Erythroblast (primary cell): ENCODE measurements around the gene GSTA5.
"Not testable (repeated sequence)": the region's sequence is repeated elsewhere in the genome, so short reads cannot be mapped to it uniquely, and the experiment has no call there.

Source experiments
- DNase-seq, 2 experiments: peaks; one replicate each; lab custom pipeline; 2025; lab: John Stamatoyannopoulos, UW
- GATA1 ChIP-seq: IDR thresholded peaks from 2 replicates; pipeline ENCODE4 v1.6.1; 2011; ENCODE audit warnings: low read depth, mild to moderate bottlenecking, control low read depth, low read length, moderate library complexity
- POLR2A ChIP-seq: IDR thresholded peaks from 2 replicates; pipeline ENCODE4 v1.6.1; 2011; ENCODE audit warnings: mild to moderate bottlenecking, low read length

The GSTA5 gene

DNA sequence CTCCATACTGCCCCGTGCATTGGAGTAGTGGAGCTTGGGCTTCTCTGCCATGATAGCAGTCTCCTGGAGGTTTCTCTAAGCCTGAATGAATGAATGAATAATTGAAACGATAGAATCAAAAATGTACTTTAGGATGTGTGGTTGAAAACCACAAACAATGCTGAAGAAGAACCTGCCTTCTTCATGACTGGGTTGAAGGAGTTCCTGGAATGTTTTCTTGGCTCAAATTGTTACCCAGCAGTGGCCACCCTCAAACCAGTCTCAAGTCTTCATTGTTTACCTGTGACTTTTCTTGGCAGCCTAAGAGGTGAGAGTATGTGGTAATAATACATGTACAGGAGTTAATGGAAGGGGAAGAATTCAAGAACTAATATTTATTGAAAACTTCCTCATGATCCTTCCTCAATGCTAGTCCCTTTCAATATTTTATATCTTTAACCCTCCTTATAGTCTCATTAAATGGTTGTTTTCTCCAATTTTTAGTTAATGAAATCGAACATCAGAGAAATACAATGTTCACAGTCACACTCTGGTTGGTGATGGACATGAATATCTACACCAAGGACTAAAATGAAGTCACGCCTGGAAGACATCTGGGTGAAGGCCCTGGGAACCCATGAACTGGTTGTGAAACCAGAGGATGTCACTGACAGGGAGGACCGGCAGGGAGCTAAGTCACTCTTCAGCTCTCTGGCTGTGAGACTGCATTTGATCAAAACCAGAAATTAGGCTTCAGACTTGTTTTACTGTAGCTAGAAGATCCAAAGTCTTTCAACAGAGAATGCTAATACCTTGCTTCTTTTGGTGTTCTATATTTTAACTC, at the start of gene GSTA5:
TSS of gene GSTA5 (minus strand) at position 51 of the 823 bp plus-strand sequence.
- no peak for DNase-seq
- TF ChIP-seq POLR2A (no peak), GATA1 (no peak)

DNA sequence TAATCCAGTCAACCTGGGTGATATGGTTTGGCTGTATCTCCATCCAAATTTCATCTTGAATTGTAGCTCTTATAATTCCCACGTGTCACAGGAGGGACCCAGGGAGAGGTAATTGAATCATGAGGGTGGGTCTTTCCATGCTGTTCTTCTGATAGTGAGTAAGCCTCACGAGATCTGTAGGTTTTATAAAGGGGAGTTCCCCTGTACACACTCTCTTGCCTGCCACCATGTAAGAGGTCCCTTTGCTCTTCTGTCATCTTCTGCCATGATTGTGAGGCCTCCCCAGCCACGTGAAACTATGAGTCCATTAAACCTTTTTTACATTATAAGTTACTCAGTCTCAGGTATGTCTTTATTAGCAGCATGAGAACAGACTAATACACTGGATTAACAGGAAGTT, 49.4 kb upstream of the GSTA5 start:
- no peak for DNase-seq
- TF ChIP-seq GATA1 = no peak
- no peak for TF ChIP-seq POLR2A

DNA sequence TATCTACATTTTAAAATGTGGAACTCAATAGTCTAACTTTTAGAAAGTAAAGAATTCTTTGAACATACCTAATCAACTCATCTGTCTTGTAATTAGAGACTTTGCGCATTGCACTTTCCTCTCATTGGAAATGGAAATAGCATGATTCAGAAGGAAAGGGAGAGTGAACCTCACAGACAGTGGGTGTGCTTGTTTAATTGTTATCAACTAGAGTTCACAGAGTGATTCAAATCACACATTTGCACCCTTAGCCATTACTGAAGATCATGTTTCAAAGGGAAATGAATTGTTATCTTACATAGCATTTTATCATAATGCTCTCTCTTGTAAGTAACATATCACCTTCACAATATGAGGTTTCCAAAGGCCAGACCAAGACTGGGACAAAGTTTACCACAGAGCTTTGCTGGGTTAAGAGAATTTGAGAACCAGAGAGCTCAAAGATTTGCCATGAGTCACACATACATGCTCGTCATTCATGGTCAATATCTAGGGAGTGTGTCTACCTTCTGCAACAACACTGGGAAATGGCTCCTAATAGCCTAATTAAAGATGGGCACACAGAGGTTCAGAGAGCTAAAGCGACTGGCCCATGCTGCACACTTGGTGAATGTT, 47.4 kb upstream of the GSTA5 start:
- no peak for TF ChIP-seq GATA1
- TF ChIP-seq POLR2A = no peak
- no peak for DNase-seq

DNA sequence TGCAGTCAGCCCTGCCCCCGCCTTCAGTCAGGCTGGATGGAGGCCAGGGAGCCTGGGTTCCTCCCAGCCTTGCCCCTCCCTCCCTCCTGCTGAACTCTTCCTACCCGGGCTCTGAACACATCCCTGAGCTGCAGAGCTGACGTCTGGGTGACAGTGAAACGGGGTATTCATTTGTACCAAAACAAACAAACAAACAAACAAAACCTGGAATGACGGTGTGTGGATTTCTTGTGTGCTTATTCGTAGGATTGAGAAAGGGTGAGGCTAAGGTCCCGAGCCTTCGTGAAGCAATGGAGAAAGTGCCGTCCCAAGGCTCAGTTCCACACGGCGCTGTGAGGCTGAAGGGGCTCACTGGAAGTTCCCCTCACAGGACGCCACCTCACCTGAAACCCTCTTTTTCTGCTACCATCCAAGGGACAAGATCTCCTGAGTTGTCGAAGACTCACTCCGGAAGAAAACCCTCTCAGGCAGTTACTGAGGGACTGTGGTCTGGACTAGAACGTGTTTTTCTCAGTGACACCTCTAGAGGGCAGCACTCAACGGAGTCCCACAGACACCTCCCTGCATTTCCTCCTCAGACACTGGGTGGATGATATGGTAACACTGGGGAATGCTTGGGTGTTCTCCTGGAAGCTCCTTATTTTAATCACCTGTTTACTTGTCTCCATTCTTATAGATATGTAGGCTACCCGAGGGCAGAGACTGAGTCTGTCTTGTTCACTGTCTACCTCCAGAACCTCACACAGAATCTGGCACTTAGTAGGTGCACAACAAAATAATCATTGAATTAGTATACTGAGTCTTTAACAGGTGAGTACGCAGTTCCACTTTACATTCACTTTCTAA, 41.6 kb upstream of the GSTA5 start:
- peak; percentile 73 to 81 for DNase-seq
- TF ChIP-seq POLR2A (no peak), GATA1 (no peak)

DNA sequence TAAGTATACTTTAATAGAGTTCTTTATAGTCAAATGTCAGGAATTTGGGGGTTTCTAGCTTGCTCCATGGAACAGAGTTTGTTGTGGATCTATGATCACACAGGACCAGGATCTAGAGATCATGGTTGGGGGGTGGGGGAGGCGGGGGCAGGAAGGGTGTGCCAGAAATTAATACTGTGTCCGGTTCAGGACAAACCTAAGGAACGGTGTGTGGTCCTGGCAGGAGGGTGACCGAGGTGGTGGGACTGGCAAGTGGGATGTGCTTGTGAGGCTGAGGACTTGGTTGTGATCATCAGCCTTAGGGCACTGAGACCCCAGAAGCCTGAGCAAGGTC, 41.0 kb upstream of the GSTA5 start:
- no peak for TF ChIP-seq GATA1
- no peak for TF ChIP-seq POLR2A
- DNase-seq = no peak

DNA sequence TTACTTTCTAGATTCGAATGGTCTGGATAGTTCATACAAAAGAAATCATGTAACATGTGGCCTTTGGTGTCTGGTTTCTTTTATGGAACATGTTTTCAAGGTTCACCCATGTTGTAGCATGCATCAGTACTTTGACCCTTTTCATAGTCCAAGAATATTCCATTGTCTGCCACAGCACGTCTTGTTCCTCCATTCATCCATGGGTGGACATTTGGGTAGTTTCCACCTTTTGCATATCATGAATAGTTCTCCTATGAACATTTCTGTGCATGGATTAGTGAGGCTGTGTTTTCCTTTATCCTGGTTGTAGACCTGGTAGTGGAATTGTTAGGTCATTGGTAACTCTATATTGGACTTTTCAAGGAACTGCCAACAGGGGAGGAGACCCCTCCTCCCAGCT, 37.2 kb upstream of the GSTA5 start:
- DNase-seq = no peak
- no peak for TF ChIP-seq POLR2A
- no peak for TF ChIP-seq GATA1

DNA sequence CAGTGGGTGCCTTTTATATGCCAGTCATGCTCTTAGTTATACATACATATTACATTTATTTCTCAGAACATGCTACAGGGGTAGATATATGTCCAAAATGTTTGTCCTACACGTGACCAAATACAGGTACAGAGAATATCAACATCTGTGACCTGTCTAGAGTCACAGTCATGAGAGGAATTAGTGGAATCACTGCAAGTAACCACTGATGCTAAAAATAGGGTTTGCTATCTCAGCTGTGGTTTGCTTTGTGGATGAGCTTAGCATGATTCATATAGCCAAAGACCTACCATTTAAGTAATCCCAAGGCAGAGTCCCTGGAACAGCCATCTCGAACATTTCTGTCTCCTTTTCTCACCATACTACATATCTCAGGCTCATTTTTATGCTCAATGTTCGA, 36.6 kb upstream of the GSTA5 start:
- DNase-seq = no peak
- TF ChIP-seq POLR2A (no peak), GATA1 (no peak)

DNA sequence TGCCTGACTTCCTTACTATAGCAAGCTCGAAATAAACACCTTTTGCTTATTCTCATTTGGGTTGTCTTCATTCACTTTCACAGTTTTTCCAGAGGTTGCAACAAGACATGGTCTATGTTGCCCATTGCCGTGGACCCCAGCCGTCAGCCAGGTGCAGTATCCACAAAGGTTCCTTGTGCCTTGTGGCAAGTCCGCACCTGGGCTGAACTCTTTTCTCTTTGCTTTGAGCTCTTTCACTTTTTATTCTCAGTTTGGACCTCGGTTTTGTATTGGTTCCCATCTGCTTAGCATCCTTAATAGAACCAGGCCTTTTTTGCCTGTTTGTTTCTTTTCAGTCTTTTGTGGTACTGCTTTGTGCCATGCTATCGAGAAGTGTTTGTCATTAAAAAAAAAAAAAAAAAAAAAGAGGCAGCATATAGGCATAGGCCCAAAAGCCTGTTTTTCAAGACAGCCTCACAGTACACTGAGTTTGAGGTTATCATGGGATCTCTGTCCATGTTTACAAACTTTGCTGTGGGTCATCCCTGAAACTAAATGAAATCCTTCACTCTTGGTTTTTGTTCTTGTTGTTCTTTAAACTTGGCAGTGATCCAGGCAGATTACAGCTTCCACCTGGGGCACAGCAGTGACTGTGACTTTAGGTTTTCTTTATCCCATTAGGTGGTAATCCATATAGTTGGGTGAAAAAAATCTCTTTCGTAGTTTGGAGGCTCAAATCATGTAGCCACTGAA, 35.6 kb upstream of the GSTA5 start:
- TF ChIP-seq POLR2A (no peak), GATA1 (no peak)
- DNase-seq = no peak

DNA sequence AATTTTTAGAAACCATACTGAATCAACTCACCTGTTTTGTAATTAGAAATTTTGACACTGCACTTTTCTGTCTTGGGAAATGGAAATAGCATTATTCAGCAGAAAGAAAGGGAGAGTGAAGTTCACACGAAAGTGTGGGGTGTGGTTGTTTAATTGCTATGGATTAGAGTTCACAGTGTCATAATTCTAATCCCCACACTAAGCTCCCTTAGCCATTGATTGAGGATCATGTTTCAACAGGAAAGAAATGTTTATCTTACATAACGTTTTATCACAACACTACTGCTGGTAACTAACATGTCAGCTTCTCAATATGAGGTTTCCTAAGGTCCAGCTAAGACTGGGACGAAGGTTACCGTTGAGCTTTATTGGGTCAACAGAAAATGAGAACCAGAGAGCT, 31.4 kb upstream of the GSTA5 start:
- no peak for DNase-seq
- TF ChIP-seq POLR2A = no peak
- TF ChIP-seq GATA1 = no peak

DNA sequence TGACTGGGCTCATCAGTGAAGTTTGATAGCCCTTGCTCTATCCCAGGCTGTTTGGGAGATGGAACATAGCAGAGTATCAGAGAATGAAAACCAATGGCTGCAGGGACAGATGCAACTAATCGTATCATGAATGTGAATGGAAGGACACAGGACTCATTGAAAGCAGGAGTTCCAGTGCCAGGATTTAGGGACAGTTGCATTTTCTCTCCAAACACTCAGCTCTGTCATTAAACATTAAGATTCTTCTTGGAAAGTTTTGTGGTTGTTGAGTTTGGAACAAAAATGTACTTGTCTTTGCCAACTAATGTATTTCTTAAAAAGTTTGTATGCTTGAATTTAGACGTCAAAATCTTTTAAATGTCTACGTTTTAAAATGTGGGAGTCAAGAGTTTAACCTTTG, 31.0 kb upstream of the GSTA5 start:
- no peak for TF ChIP-seq POLR2A
- TF ChIP-seq GATA1 = no peak
- DNase-seq = no peak

DNA sequence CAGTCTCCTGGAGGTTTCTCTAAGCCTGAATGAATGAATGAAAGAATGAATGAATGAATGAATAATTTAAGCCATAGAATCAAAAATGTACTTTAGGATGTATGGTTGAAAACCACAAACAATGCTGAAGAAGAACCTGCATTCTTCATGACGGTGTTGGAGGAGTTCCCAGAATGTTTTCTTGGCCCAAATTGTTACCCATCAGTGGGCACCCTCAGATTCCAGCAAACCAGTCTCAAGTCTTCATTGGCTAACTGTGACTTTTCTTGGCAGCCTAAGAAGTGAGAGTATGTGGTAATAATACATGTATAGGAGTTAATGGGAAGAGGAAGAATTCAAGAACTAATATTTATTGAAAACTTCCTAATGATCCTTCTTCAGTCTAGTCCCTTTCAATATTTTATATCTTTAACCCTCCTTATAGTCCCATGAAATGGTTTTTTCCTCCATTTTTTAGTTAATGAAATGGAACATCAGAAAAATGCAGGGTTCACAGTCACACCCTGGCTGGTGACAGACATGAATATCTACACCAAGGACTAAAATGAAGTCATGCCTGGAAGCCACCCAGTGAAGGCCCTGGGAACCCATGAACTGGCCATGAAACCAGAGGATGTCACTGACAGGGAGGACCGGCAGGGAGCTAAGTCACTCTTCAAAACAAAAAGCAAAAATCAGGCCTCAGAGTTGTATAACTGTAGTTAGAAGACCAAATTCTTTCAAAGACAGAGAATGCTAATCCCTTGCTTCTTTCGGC, 29.9 kb upstream of the GSTA5 start:
- not testable (repeated sequence) for DNase-seq

DNA sequence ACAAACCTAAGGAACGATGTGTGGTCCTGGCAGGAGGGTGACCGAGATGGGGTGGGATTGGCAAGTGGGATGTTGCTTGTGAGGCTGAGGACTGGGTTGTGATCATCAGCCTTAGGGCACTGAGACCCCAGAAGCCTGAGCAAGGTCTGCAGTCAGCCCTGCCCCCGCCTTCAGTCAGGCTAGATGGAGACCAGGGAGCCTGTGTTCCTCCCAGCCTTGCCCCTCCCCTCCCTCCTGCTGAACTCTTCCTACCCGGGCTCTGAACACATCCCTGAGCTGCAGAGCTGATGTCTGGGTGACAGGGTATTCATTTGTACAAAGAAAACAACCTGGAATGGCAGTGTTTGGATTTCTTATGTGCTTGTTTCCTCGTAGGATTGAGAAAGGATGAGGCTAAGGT, 28.3 kb upstream of the GSTA5 start:
- DNase-seq = not testable (repeated sequence)

DNA sequence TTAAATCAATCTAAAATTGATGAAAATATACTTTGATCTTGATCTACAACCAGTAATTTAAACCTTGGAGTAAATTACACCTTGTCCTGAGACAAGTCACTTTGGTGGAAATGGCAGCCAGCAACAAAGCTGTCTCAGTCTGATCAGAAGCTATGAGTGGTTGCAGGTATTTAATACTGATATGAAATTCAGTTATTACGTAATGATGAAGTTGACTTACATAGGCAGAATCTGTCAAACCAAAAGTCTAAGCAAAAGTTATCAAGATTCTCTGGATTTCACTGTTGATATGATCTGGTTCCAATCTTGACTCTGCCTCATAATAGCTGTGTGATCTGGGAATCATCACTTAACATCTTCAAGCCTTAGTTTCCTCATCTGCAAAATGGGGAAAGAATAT, 27.6 kb upstream of the GSTA5 start:
- TF ChIP-seq POLR2A (no peak), GATA1 (no peak)

DNA sequence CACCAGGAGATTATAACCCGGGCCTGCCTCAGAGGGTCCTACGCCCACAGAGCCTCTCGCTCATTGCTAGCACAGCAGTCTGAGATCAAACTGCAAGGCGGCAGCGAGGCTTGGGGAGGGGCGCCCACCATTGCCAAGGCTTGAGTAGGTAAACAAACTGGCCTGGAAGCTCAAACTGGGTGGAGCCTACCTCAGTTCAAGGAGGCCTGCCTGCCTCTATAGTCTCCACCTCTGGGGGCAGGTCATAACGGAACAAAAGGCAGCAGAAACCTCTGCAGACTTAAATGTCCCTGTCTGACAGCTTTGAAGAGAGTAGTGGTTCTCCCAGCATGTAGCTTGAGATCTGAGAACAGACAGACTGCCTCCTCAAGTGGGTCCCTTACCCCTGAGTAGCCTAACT, 20.5 kb upstream of the GSTA5 start:
- DNase-seq = not testable (repeated sequence)

More for the DNA sequence above, 27.6 kb upstream of the GSTA5 start:
- DNase-seq = no peak
